SK-N-SH treated with all-trans-retinoic acid at 6 μM for 48 hours (cell line): ENCODE measurements around the gene ACTBL2.

ENCODE experiments used
- ARNTL ChIP-seq: fragments of 450-650 bp; formaldehyde crosslinking; IDR thresholded peaks from 2 replicates; pipeline ENCODE4 v1.5.0; 2020; ENCODE audit warnings: low read depth, mild to moderate bottlenecking, moderate library complexity, borderline replicate concordance
- BACH2 ChIP-seq: fragments of 250-450 bp; sonication (Bioruptor Pico); IDR thresholded peaks from 2 replicates; pipeline ENCODE4 v1.9.0; 2021; ENCODE audit warnings: mild to moderate bottlenecking, borderline replicate concordance
- CREB5 ChIP-seq: fragments of 250-450 bp; sonication (Bioruptor Pico); IDR thresholded peaks from 2 replicates; pipeline ENCODE4 v1.5.1; 2020; ENCODE audit warnings: low read depth, mild to moderate bottlenecking, moderate library complexity
- ESRRG ChIP-seq: fragments of 250-450 bp; sonication (Bioruptor Pico); IDR thresholded peaks from 2 replicates; pipeline ENCODE4 v1.6.1; 2021; ENCODE audit warnings: mild to moderate bottlenecking
- PATZ1 ChIP-seq: fragments of 250-450 bp; sonication (Bioruptor Pico); IDR thresholded peaks from 2 replicates; pipeline ENCODE4 v1.8.0; 2020; ENCODE audit warnings: mild to moderate bottlenecking, moderate library complexity, borderline replicate concordance
- TCF4 ChIP-seq: fragments of 250-450 bp; sonication (Bioruptor Pico); IDR thresholded peaks from 2 replicates; pipeline ENCODE4 v1.8.0; 2021; ENCODE audit warnings: mild to moderate bottlenecking, moderate library complexity, borderline replicate concordance
- ZNF70 ChIP-seq: fragments of 450-650 bp; formaldehyde crosslinking; IDR thresholded peaks from 2 replicates; pipeline ENCODE4 v1.5.0; 2020; ENCODE audit warnings: mild to moderate bottlenecking, moderate library complexity

GRCh38 chr5:57524348-57525060 is 41.9 kb upstream of the ACTBL2 start:
- TF ChIP-seq ZNF70 (no peak), BACH2 (CRISPR knock-in tag) (no peak), PATZ1 (CRISPR knock-in tag) (no peak), ARNTL (no peak), TCF4 (CRISPR knock-in tag) (no peak), CREB5 (CRISPR knock-in tag) (no peak), ESRRG (CRISPR knock-in tag) (no peak)
